Esophagus (tissue), 2 donors: ENCODE data around the gene P2RY12. TPM values are rescaled to one million over a fixed set of nuclear protein-coding genes. Genes with fewer than 3 reads are reported as not detected.

ENCODE experiments used
- H3K27ac ChIP-seq, 2 donors: one replicate each; pipeline ENCODE4 v1.5.1; 2013; ENCODE audit warnings: low read depth in 2 of 2, mild to moderate bottlenecking in 2 of 2, inconsistent platforms in 1 of 2, low read length in 1 of 2, moderate library complexity in 1 of 2
- H3K27me3 ChIP-seq, 2 donors: one replicate each; pipeline ENCODE4 v1.6.1; 2013; ENCODE audit warnings: low read length in 2 of 2, control low read depth in 1 of 2, mild to moderate bottlenecking in 1 of 2; ENCODE audit not compliant: insufficient read depth in 2 of 2, control insufficient read depth in 1 of 2
- H3K36me3 ChIP-seq, 2 donors: one replicate each; pipeline ENCODE4 v1.6.1; 2013; ENCODE audit warnings: low read length in 1 of 2; ENCODE audit not compliant: control insufficient read depth in 2 of 2, insufficient read depth in 2 of 2
- H3K4me1 ChIP-seq, 2 donors: one replicate each; pipeline ENCODE4 v1.6.1; 2013; ENCODE audit warnings: low read length in 1 of 2; ENCODE audit not compliant: control insufficient read depth in 2 of 2, insufficient read depth in 2 of 2
- H3K4me3 ChIP-seq, 2 donors: one replicate each; pipeline ENCODE4 v1.5.1; 2013; ENCODE audit warnings: low read length in 2 of 2, mild to moderate bottlenecking in 2 of 2, low read depth in 1 of 2, moderate library complexity in 1 of 2
- H3K9me3 ChIP-seq, 2 donors: one replicate each; pipeline ENCODE4 v1.6.1; 2013; ENCODE audit warnings: mild to moderate bottlenecking in 2 of 2, low read depth in 1 of 2, low read length in 1 of 2, moderate library complexity in 1 of 2; ENCODE audit not compliant: control insufficient read depth in 2 of 2, insufficient read depth in 1 of 2
- WGBS, 2 donors: extraction: QIAGEN DNeasy Blood & Tissue Kit; methylation state at CpG; one replicate each; pipeline ENCODE4 v1.1.7; 2013; 5-methylcytosine and 5-hydroxymethylcytosine counted together
- polyA plus RNA-seq, 2 donors: library from polyadenylated mRNA; stranded (reverse); fragments of 200-250 nt; gene quantifications; one replicate each; pipeline ENCODE4 v1.2.3, GENCODE V29; 2013
- donor health status: healthy with polysubstance abuse.
- donor health status: Bipolar disorder and iron deficiency.

P2RY12 gene
- polyA plus RNA-seq, 2 donors, result 0.13 to 0.16 TPM

GRCh38 chr3:151419806-151420205 is 35.3 kb upstream of the P2RY12 start:
- Histone ChIP-seq H3K4me1 (no peaks in the 10 kb centered on the region), H3K9me3 (no peaks in the 10 kb centered on the region), H3K27me3 (no peaks in the 10 kb centered on the region), H3K27ac (no peak overlapping the region), H3K36me3 (no peaks in the 10 kb centered on the region), H3K4me3 (no peak overlapping the region)
- WGBS, 2 donors, result 74 to 79% methylated on average over 6 of the region's 6 CpGs

- no peak overlapping the region for H3K4me3 ChIP-seq
- no peaks in the 10 kb centered on the region for H3K27me3 ChIP-seq
- H3K36me3 ChIP-seq, result no peaks in the 10 kb centered on the region
- H3K4me1 ChIP-seq, result no peaks in the 10 kb centered on the region
- 59 to 80% methylated on average over 1 of the region's 1 CpG for WGBS, 2 donors
- no peaks in the 10 kb centered on the region for H3K9me3 ChIP-seq
- no peak overlapping the region for H3K27ac ChIP-seq
Observed at GRCh38 chr3:151415289-151415688, 30.7 kb upstream of the P2RY12 start.

GRCh38 chr3:151412989-151413388 is 28.4 kb upstream of the P2RY12 start:
- H3K9me3 ChIP-seq, result no peaks in the 10 kb centered on the region
- H3K4me1 ChIP-seq, result no peaks in the 10 kb centered on the region
- H3K27ac ChIP-seq, result no peak overlapping the region
- WGBS, 2 donors, result 84 to 89% methylated on average over 5 of the region's 5 CpGs
- no peak overlapping the region for H3K4me3 ChIP-seq
- H3K27me3 ChIP-seq, result no peaks in the 10 kb centered on the region
- no peaks in the 10 kb centered on the region for H3K36me3 ChIP-seq

- Histone ChIP-seq H3K4me3 (no peak overlapping the region), H3K27ac (no peak overlapping the region), H3K9me3 (no peaks in the 10 kb centered on the region), H3K4me1 (no peaks in the 10 kb centered on the region), H3K27me3 (no peaks in the 10 kb centered on the region), H3K36me3 (no peaks in the 10 kb centered on the region)
- 89 to 91% methylated on average over 9 of the region's 9 CpGs for WGBS, 2 donors
Observed at GRCh38 chr3:151410891-151411559, 26.5 kb upstream of the P2RY12 start.

GRCh38 chr3:151407928-151408327 is 23.4 kb upstream of the P2RY12 start:
- H3K9me3 ChIP-seq, result no peaks in the 10 kb centered on the region
- no peak overlapping the region for H3K27ac ChIP-seq
- 83 to 90% methylated on average over 2 of the region's 2 CpGs for WGBS, 2 donors
- H3K36me3 ChIP-seq, result no peaks in the 10 kb centered on the region
- H3K27me3 ChIP-seq, result no peaks in the 10 kb centered on the region
- H3K4me1 ChIP-seq, result no peaks in the 10 kb centered on the region
- no peak overlapping the region for H3K4me3 ChIP-seq

- H3K4me3 ChIP-seq, result no peak overlapping the region
- H3K9me3 ChIP-seq, result no peaks in the 10 kb centered on the region
- H3K27ac ChIP-seq, result no peak overlapping the region
- H3K27me3 ChIP-seq, result no peaks in the 10 kb centered on the region
- no peaks in the 10 kb centered on the region for H3K4me1 ChIP-seq
- no peaks in the 10 kb centered on the region for H3K36me3 ChIP-seq
- WGBS, 2 donors, result 59 to 73% methylated on average over 1 of the region's 1 CpG
Observed at GRCh38 chr3:151404316-151404715, 19.8 kb upstream of the P2RY12 start.

- Histone ChIP-seq H3K36me3 (no peaks in the 10 kb centered on the region), H3K27me3 (no peaks in the 10 kb centered on the region), H3K27ac (no peak overlapping the region), H3K9me3 (no peaks in the 10 kb centered on the region), H3K4me1 (no peaks in the 10 kb centered on the region), H3K4me3 (no peak overlapping the region)
- WGBS, 2 donors, result 84 to 85% methylated on average over 2 of the region's 2 CpGs
Observed at GRCh38 chr3:151403246-151403645, 18.7 kb upstream of the P2RY12 start.

- 79 to 80% methylated on average over 3 of the region's 3 CpGs for WGBS, 2 donors
- Histone ChIP-seq H3K4me3 (no peak overlapping the region), H3K9me3 (no peaks in the 10 kb centered on the region), H3K36me3 (no peaks in the 10 kb centered on the region), H3K27ac (no peak overlapping the region), H3K4me1 (no peaks in the 10 kb centered on the region), H3K27me3 (no peaks in the 10 kb centered on the region)
Observed at GRCh38 chr3:151402349-151402748, 17.8 kb upstream of the P2RY12 start.

GRCh38 chr3:151400341-151400740 is 15.8 kb upstream of the P2RY12 start:
- H3K4me1 ChIP-seq, result no peaks in the 10 kb centered on the region
- no peak overlapping the region for H3K4me3 ChIP-seq
- 62 to 80% methylated on average over 4 of the region's 4 CpGs for WGBS, 2 donors
- H3K9me3 ChIP-seq, result no peaks in the 10 kb centered on the region
- H3K27ac ChIP-seq, result no peak overlapping the region
- H3K36me3 ChIP-seq, result no peaks in the 10 kb centered on the region
- H3K27me3 ChIP-seq, result no peaks in the 10 kb centered on the region

GRCh38 chr3:151398895-151399294 is 14.3 kb upstream of the P2RY12 start:
- no peaks in the 10 kb centered on the region for H3K27me3 ChIP-seq
- no peak overlapping the region for H3K27ac ChIP-seq
- WGBS, 2 donors, result 73 to 87% methylated on average over 5 of the region's 5 CpGs
- H3K36me3 ChIP-seq, result no peaks in the 10 kb centered on the region
- H3K4me1 ChIP-seq, result no peaks in the 10 kb centered on the region
- H3K4me3 ChIP-seq, result no peak overlapping the region
- no peaks in the 10 kb centered on the region for H3K9me3 ChIP-seq
